WTC11 (cell line): ENCODE results near the gene NEURL4. TPM values are rescaled to one million over a fixed set of nuclear protein-coding genes. Genes with fewer than 3 reads are reported as not detected.

Experiments
- ATAC-seq: fragments of 200-7000 bp; cut with Tn5 transposase; 2 replicates; pipeline ENCODE4 v1.10.0; 2021; ENCODE audit warnings: mild to moderate bottlenecking, moderate library complexity
- CTCF ChIA-PET: fragments of 300-600 bp; sonication (Branson Sonifier 250); formaldehyde crosslinking; loops from one replicate; lab custom pipeline; 2021; ENCODE audit warnings: antibody characterized with exemption; lab: Charles Lee
- POLR2A ChIA-PET: fragments of 350-600 bp; sonication (Branson Sonifier 250); formaldehyde crosslinking; loops from one replicate; lab custom pipeline; 2021; ENCODE audit warnings: antibody characterized with exemption; lab: Charles Lee
- DNase-seq: peaks from one replicate; pipeline ENCODE4 v3.0.0; 2021; ENCODE audit warnings: low spot score
- H3K27ac Mint-ChIP-seq: 2 replicates; pipeline ENCODE4 v1.8.0; 2021; ENCODE audit warnings: mixed read lengths
- H3K27me3 Mint-ChIP-seq: 2 replicates; pipeline ENCODE4 v1.8.0; 2021; ENCODE audit warnings: low read depth, mild to moderate bottlenecking, moderate library complexity, mixed read lengths
- H3K36me3 Mint-ChIP-seq: 2 replicates; pipeline ENCODE4 v1.8.0; 2021; ENCODE audit warnings: mixed read lengths
- H3K4me1 Mint-ChIP-seq: 2 replicates; pipeline ENCODE4 v1.8.0; 2022; ENCODE audit warnings: mixed read lengths
- H3K4me3 Mint-ChIP-seq: 2 replicates; pipeline ENCODE4 v1.8.0; 2021; ENCODE audit warnings: mild to moderate bottlenecking, moderate library complexity, mixed read lengths
- H3K9me3 Mint-ChIP-seq: 2 replicates; pipeline ENCODE4 v1.8.0; 2021; ENCODE audit warnings: mixed read lengths
- ARID4B ChIP-seq: sonication (generic); formaldehyde crosslinking; IDR thresholded peaks from 2 replicates; pipeline ENCODE4 v1.8.0; 2023; ENCODE audit warnings: missing genetic modification reagents, mild to moderate bottlenecking, borderline replicate concordance
- CREM ChIP-seq: sonication (generic); formaldehyde crosslinking; IDR thresholded peaks from 2 replicates; pipeline ENCODE4 v1.8.1; 2022; ENCODE audit warnings: mild to moderate bottlenecking, missing genetic modification reagents, moderate library complexity
- IRF2 ChIP-seq: sonication (generic); formaldehyde crosslinking; IDR thresholded peaks from 2 replicates; pipeline ENCODE4 v1.8.0; 2022; ENCODE audit warnings: low read depth, missing genetic modification reagents, borderline replicate concordance
- MYBL2 ChIP-seq: sonication (generic); formaldehyde crosslinking; IDR thresholded peaks from 2 replicates; pipeline ENCODE4 v1.8.1; 2023; ENCODE audit warnings: mild to moderate bottlenecking, moderate library complexity, missing genetic modification reagents
- PRDM15 ChIP-seq: sonication (generic); formaldehyde crosslinking; IDR thresholded peaks from 2 replicates; pipeline ENCODE4 v1.8.0; 2022; ENCODE audit warnings: missing genetic modification reagents
- SP1 ChIP-seq: sonication (generic); formaldehyde crosslinking; conservative IDR thresholded peaks from 2 replicates; pipeline ENCODE4 v1.8.1; 2022; ENCODE audit warnings: missing genetic modification reagents
- TEAD1 ChIP-seq: sonication (generic); formaldehyde crosslinking; IDR thresholded peaks from 2 replicates; pipeline ENCODE4 v1.8.0; 2022; ENCODE audit warnings: mild to moderate bottlenecking, missing genetic modification reagents
- TEAD4 ChIP-seq: sonication (generic); formaldehyde crosslinking; IDR thresholded peaks from 2 replicates; pipeline ENCODE4 v1.8.0; 2022; ENCODE audit warnings: mild to moderate bottlenecking, missing genetic modification reagents
- ZBTB21 ChIP-seq: sonication (generic); formaldehyde crosslinking; IDR thresholded peaks from 2 replicates; pipeline ENCODE4 v1.8.1; 2023; ENCODE audit warnings: mild to moderate bottlenecking, missing genetic modification reagents, borderline replicate concordance
- ZNF121 ChIP-seq: sonication (generic); formaldehyde crosslinking; IDR thresholded peaks from 2 replicates; pipeline ENCODE4 v1.8.0; 2023; ENCODE audit warnings: missing genetic modification reagents
- ZNF219 ChIP-seq: sonication (generic); formaldehyde crosslinking; IDR thresholded peaks from 2 replicates; pipeline ENCODE4 v1.8.0; 2023; ENCODE audit warnings: missing genetic modification reagents, mild to moderate bottlenecking, borderline replicate concordance
- ZNF425 ChIP-seq: fragments of 250-450 bp; sonication (Bioruptor Pico); conservative IDR thresholded peaks from 2 replicates; pipeline ENCODE4 v1.9.0; 2021; ENCODE audit warnings: mild to moderate bottlenecking
- ZNF512 ChIP-seq: sonication (generic); formaldehyde crosslinking; IDR thresholded peaks from 2 replicates; pipeline ENCODE4 v1.8.1; 2022; ENCODE audit warnings: missing genetic modification reagents, borderline replicate concordance
- total RNA-seq: library from RNA; stranded (reverse); gene quantifications from 3 replicates; pipeline ENCODE4 v1.2.3, GENCODE V29; 2021
- TF ChIP-seq, protein P1 (sequence below): sonication (generic); formaldehyde crosslinking; IDR thresholded peaks from 2 replicates; pipeline ENCODE4 v1.8.1; 2022; ENCODE audit warnings: low read depth, mild to moderate bottlenecking, moderate library complexity, missing genetic modification reagents, borderline replicate concordance
- TF ChIP-seq, protein P2 (sequence below): sonication (generic); formaldehyde crosslinking; IDR thresholded peaks from 2 replicates; pipeline ENCODE4 v1.8.0; 2022; ENCODE audit warnings: mild to moderate bottlenecking, missing genetic modification reagents
- TF ChIP-seq, protein P3 (sequence below): sonication (generic); formaldehyde crosslinking; IDR thresholded peaks from 2 replicates; pipeline ENCODE4 v1.8.0; 2023; ENCODE audit warnings: missing genetic modification reagents

NEURL4 gene
- total RNA-seq, 1 experiment from 2014 or later: 64.4 TPM

GRCh38 chr17:7351665-7352502 is 22.7 kb upstream of the NEURL4 start, which contains the start of gene KCTD11:
Gene KCTD11, plus strand, starts transcription at chr17:7352162.
- Mint-ChIP-seq H3K27me3 (peaks cover 7% of the 10 kb centered on the region), H3K4me1 (peaks cover 33% of the 10 kb centered on the region), H3K9me3 (no peaks in the 10 kb centered on the region), H3K36me3 (no peaks in the 10 kb centered on the region), H3K27ac (peak within 1 kb of the TSS; percentile 60; the same call in 1 of the 2 replicates), H3K4me3 (peak within 1 kb of the TSS; percentile 81)
- ATAC-seq (peak; percentile 38), DNase-seq (peak; percentile 89)
- CTCF ChIA-PET: interaction anchor here (0.6 to 6.6 kb wide), 16 partner anchors 15 to 299 kb away, joined by 3 to 69 read pairs (median 6); partner anchors contain the start of genes ACAP1, NEURL4, TMEM102 and TMEM256
- TF ChIP-seq MYBL2 (CRISPR knock-in tag): peak; percentile 68
- TF ChIP-seq CREM (CRISPR knock-in tag): peak; percentile 2; the same call in 1 of the 2 replicates
- 0 out of 2 replicates have a peak, but pooled peaks have one; percentile 25 for TF ChIP-seq ZBTB21 (CRISPR knock-in tag)
- TF ChIP-seq TEAD1 (CRISPR knock-in tag): 0 out of 2 replicates have a peak, but pooled peaks have one; percentile 24
- 0 out of 2 replicates have a peak, but pooled peaks have one; percentile 19 for TF ChIP-seq PRDM15 (CRISPR knock-in tag)
- TF ChIP-seq, protein P1, sequence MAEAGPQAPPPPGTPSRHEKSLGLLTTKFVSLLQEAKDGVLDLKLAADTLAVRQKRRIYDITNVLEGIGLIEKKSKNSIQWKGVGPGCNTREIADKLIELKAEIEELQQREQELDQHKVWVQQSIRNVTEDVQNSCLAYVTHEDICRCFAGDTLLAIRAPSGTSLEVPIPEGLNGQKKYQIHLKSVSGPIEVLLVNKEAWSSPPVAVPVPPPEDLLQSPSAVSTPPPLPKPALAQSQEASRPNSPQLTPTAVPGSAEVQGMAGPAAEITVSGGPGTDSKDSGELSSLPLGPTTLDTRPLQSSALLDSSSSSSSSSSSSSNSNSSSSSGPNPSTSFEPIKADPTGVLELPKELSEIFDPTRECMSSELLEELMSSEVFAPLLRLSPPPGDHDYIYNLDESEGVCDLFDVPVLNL (CRISPR knock-in tag): peak; percentile 35; the same call in 1 of the 2 replicates
- TF ChIP-seq ZNF512: no peak
- TF ChIP-seq, protein P2, sequence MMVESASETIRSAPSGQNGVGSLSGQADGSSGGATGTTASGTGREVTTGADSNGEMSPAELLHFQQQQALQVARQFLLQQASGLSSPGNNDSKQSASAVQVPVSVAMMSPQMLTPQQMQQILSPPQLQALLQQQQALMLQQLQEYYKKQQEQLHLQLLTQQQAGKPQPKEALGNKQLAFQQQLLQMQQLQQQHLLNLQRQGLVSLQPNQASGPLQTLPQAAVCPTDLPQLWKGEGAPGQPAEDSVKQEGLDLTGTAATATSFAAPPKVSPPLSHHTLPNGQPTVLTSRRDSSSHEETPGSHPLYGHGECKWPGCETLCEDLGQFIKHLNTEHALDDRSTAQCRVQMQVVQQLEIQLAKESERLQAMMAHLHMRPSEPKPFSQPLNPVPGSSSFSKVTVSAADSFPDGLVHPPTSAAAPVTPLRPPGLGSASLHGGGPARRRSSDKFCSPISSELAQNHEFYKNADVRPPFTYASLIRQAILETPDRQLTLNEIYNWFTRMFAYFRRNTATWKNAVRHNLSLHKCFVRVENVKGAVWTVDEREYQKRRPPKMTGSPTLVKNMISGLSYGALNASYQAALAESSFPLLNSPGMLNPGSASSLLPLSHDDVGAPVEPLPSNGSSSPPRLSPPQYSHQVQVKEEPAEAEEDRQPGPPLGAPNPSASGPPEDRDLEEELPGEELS (CRISPR knock-in tag): peak; percentile 32; the same call in 1 of the 2 replicates
- TF ChIP-seq, protein P3, sequence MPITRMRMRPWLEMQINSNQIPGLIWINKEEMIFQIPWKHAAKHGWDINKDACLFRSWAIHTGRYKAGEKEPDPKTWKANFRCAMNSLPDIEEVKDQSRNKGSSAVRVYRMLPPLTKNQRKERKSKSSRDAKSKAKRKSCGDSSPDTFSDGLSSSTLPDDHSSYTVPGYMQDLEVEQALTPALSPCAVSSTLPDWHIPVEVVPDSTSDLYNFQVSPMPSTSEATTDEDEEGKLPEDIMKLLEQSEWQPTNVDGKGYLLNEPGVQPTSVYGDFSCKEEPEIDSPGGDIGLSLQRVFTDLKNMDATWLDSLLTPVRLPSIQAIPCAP (CRISPR knock-in tag): no peak
- TF ChIP-seq ZNF121 (CRISPR knock-in tag): no peak
- TF ChIP-seq TEAD4 (CRISPR knock-in tag): peak; percentile 71; the same call in 1 of the 2 replicates
- peak; percentile 12; the same call in 1 of the 2 replicates for TF ChIP-seq ZNF219 (CRISPR knock-in tag)
- TF ChIP-seq ZNF425 (CRISPR knock-in tag): no peak
- no peak for TF ChIP-seq IRF2
- TF ChIP-seq SP1 (CRISPR knock-in tag): peak; percentile 68
- TF ChIP-seq ARID4B (CRISPR knock-in tag): peak; percentile 43; the same call in 1 of the 2 replicates
- POLR2A ChIA-PET: interaction anchor here (1.0 to 4.5 kb wide), 4 partner anchors 15 to 85 kb away, joined by 3 to 22 read pairs (median 5); partner anchors contain the start of genes ACAP1 and TMEM256
